Liver (tissue), 9 donors: ENCODE data around the gene DUSP16. TPM values are rescaled to one million over a fixed set of nuclear protein-coding genes. Genes with fewer than 3 reads are reported as not detected.

Source experiments
- DNase-seq: peaks from one replicate; pipeline ENCODE4 v3.0.0-alpha.2; 2017; ENCODE audit warnings: low spot score
- H3K27ac ChIP-seq, 2 donors: one replicate each; pipeline ENCODE4 v1.7.0; 2013; ENCODE audit warnings: inconsistent platforms in 2 of 2, low read length in 2 of 2, control low read depth in 1 of 2, low read depth in 1 of 2, mild to moderate bottlenecking in 1 of 2
- H3K27me3 ChIP-seq, 4 donors: one replicate each; pipeline versions ENCODE4 v1.6.1 to v1.7.0; 2013; ENCODE audit warnings: low read length in 3 of 4, inconsistent platforms in 1 of 4, mild to moderate bottlenecking in 1 of 4, moderate library complexity in 1 of 4; ENCODE audit not compliant: control insufficient read depth in 4 of 4, insufficient read depth in 4 of 4
- H3K36me3 ChIP-seq, 4 donors: one replicate each; pipeline versions ENCODE4 v1.6.1 to v1.7.0; 2013; ENCODE audit warnings: low read length in 3 of 4, mild to moderate bottlenecking in 3 of 4, low read depth in 1 of 4, moderate library complexity in 1 of 4; ENCODE audit not compliant: control insufficient read depth in 4 of 4, insufficient read depth in 3 of 4
- H3K4me1 ChIP-seq, 4 donors: one replicate each; pipeline versions ENCODE4 v1.6.1 to v1.7.0; 2013; ENCODE audit warnings: low read length in 3 of 4, mild to moderate bottlenecking in 3 of 4, moderate library complexity in 1 of 4; ENCODE audit not compliant: control insufficient read depth in 4 of 4, insufficient read depth in 4 of 4
- H3K4me3 ChIP-seq, 3 donors: one replicate each; pipeline versions ENCODE4 v1.6.1 to v1.7.0; 2013; ENCODE audit warnings: low read length in 3 of 3, control low read depth in 1 of 3, low read depth in 1 of 3, mild to moderate bottlenecking in 1 of 3
- H3K9ac ChIP-seq, 2 donors: one replicate each; pipeline ENCODE4 v1.7.0; 2013; ENCODE audit warnings: low read length in 2 of 2, mild to moderate bottlenecking in 2 of 2, moderate library complexity in 2 of 2, control low read depth in 1 of 2, low read depth in 1 of 2
- H3K9me3 ChIP-seq, 4 donors: one replicate each; pipeline versions ENCODE4 v1.6.1 to v1.7.0; 2013; ENCODE audit warnings: low read length in 3 of 4; ENCODE audit not compliant: control insufficient read depth in 4 of 4
- EGR1 ChIP-seq, 2 donors: IDR thresholded peaks; 2 replicates each; pipeline ENCODE4 v1.6.1; 2016 to 2018; ENCODE audit warnings: antibody characterized with exemption in 2 of 2, low read depth in 2 of 2
- FOXA1 ChIP-seq: IDR thresholded peaks from 2 replicates; pipeline ENCODE4 v1.6.1; 2016; ENCODE audit warnings: antibody characterized with exemption
- FOXA2 ChIP-seq: IDR thresholded peaks from 2 replicates; pipeline ENCODE4 v1.6.1; 2016; ENCODE audit warnings: antibody characterized with exemption
- GABPA ChIP-seq, 2 donors: IDR thresholded peaks in 1 of 2; conservative IDR thresholded peaks in 1 of 2; 2 replicates each; pipeline ENCODE4 v1.6.1; 2016; ENCODE audit warnings: antibody characterized with exemption in 2 of 2, mild to moderate bottlenecking in 1 of 2, moderate library complexity in 1 of 2
- HNF4A ChIP-seq, 2 donors: conservative IDR thresholded peaks; 2 replicates each; pipeline ENCODE4 v1.6.1; 2016; ENCODE audit warnings: antibody characterized with exemption in 2 of 2, mild to moderate bottlenecking in 2 of 2
- HNF4G ChIP-seq: IDR thresholded peaks from 2 replicates; pipeline ENCODE4 v1.6.1; 2016; ENCODE audit warnings: antibody characterized with exemption
- JUND ChIP-seq, 2 donors: IDR thresholded peaks; 2 replicates each; pipeline ENCODE4 v1.6.1; 2016; ENCODE audit warnings: antibody characterized with exemption in 2 of 2
- NR2F2 ChIP-seq: IDR thresholded peaks from 2 replicates; pipeline ENCODE4 v1.6.1; 2016; ENCODE audit warnings: antibody characterized with exemption
- RAD21 ChIP-seq, 2 donors: IDR thresholded peaks; 2 replicates each; pipeline ENCODE4 v1.6.1; 2016; ENCODE audit warnings: antibody characterized with exemption in 2 of 2, mild to moderate bottlenecking in 2 of 2
- RXRA ChIP-seq, 2 donors: IDR thresholded peaks; 2 replicates each; pipeline ENCODE4 v1.6.1; 2017 to 2018; ENCODE audit warnings: antibody characterized with exemption in 2 of 2, mild to moderate bottlenecking in 1 of 2
- SP1 ChIP-seq: IDR thresholded peaks from 2 replicates; pipeline ENCODE4 v1.6.1; 2018; ENCODE audit warnings: antibody characterized with exemption, mild to moderate bottlenecking
- TAF1 ChIP-seq: conservative IDR thresholded peaks from 2 replicates; pipeline ENCODE4 v1.6.1; 2016; ENCODE audit warnings: antibody characterized with exemption, mild to moderate bottlenecking
- YY1 ChIP-seq: IDR thresholded peaks from 2 replicates; pipeline ENCODE4 v1.6.1; 2016; ENCODE audit warnings: antibody characterized with exemption, mild to moderate bottlenecking
- WGBS: extraction: QIAGEN DNeasy Blood & Tissue Kit; methylation state at CpG from one replicate; pipeline ENCODE4 v1.1.7; 2013; 5-methylcytosine and 5-hydroxymethylcytosine counted together
- polyA plus RNA-seq, 2 donors: library from polyadenylated mRNA; stranded (reverse) in 1 of 2; unstranded in 1 of 2; fragments of 200-250 nt in 1 of 2; fragments of >200 nt in 1 of 2; fragmentation: Nextera tagmentation in 1 of 2; extraction: Ambion mirVana in 1 of 2; gene quantifications; one replicate each; pipeline versions ENCODE4 v1.2.1 to v1.2.3, GENCODE V29; 2013 to 2015
- total RNA-seq, 2 donors: library from RNA; depleted of rRNA; stranded (reverse); fragments of >200 nt; gene quantifications; one replicate each; pipeline ENCODE4 v1.2.3, GENCODE V29; 2014
- TF ChIP-seq, protein P1 (sequence below): IDR thresholded peaks from 2 replicates; pipeline ENCODE4 v1.6.1; 2016; ENCODE audit warnings: antibody characterized with exemption, mild to moderate bottlenecking
- TF ChIP-seq, protein P2 (sequence below): IDR thresholded peaks from 2 replicates; pipeline ENCODE4 v1.6.1; 2016; ENCODE audit warnings: antibody characterized with exemption
- TF ChIP-seq, protein P3 (sequence below): fragments of 150-350 bp; IDR thresholded peaks from 2 replicates; pipeline ENCODE4 v1.5.1; 2017; ENCODE audit warnings: improper control_type of control experiment, low read depth, low read length; ENCODE audit not compliant: missing input control
- TF ChIP-seq, protein P4 (sequence below): IDR thresholded peaks from 2 replicates; pipeline ENCODE4 v1.6.1; 2016; ENCODE audit warnings: antibody characterized with exemption
- TF ChIP-seq, protein P5 (sequence below): IDR thresholded peaks from 2 replicates; pipeline ENCODE4 v1.6.1; 2016; ENCODE audit warnings: antibody characterized with exemption
- donor health status: healthy.
- donor health status: healthy.
- donor health status: healthy.
- donor health status: healthy.
- donor health status: healthy.

Gene DUSP16
- total and polyA plus RNA-seq, 4 donors = 7.8 to 56.4 (median 19.1) TPM

DNA sequence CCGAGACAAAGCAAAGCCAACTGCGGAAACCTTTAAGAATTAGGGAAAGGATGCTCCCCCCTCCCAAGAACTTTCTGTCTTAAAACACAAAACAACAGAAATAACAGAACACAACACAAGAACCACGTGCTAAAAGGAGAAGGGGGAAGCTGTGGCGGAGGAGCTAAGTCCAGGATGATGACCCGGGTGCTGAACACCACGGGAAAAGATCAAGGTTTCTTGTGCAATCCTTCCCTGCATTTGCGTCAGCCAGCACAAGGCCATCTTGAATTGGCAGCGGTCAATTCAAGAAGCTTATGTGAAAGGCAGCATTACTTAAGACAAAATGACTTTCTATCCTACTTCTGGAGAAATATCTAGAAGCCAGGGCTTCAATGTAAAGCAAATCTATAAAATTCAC, 38.0 kb upstream of the DUSP16 start:
- H3K4me1 ChIP-seq = no peaks in the 10 kb centered on the region
- no peak for DNase-seq

DNA sequence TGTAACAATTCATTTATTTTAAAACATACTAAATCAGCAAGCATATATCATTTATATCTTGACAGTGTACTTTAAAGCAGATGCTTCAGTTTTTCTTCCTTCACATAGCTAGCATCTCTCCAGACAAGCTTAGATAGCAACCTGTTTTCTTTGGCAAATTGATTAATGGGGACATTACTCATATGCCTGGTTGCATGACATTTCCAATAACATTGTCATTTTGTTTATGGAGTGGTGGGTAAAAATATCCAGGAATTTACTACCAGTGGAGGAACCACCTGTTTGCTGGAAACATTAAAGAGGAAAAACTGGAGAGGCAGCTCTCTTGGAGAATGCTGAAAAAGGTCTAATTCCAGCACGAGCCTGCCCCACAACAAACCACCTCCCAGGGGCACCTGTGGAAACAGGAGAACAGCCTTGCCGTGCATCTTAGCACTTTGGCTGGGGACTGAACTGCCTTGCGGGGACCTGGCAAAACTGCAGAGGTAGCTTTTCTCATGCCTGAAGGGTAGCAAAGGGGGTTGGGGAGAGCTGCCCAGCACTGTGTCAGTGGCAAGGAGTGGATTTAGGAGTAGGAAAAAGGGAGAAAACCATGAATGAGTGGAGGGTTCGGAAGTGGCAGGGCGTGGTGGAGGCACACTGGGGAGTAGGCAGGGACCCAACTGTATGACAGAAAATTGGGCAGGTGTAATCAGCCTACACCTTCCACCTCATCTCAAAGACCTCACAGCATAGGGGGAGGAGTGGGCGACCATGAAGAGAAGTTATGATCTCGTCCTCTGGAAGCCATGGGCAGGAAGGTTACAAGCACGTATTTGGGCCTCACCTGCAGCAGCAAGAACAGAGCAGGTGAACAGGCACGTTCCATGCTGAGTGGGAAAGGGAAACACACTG, 37.3 kb upstream of the DUSP16 start:
- H3K36me3 ChIP-seq = no peaks in the 10 kb centered on the region
- H3K27ac ChIP-seq = no peak overlapping the region
- H3K4me3 ChIP-seq = no peak overlapping the region
- no peak for DNase-seq
- 84% methylated on average over 9 of the region's 9 CpGs for WGBS
- no peak overlapping the region for H3K9ac ChIP-seq
- TF ChIP-seq, protein P1, sequence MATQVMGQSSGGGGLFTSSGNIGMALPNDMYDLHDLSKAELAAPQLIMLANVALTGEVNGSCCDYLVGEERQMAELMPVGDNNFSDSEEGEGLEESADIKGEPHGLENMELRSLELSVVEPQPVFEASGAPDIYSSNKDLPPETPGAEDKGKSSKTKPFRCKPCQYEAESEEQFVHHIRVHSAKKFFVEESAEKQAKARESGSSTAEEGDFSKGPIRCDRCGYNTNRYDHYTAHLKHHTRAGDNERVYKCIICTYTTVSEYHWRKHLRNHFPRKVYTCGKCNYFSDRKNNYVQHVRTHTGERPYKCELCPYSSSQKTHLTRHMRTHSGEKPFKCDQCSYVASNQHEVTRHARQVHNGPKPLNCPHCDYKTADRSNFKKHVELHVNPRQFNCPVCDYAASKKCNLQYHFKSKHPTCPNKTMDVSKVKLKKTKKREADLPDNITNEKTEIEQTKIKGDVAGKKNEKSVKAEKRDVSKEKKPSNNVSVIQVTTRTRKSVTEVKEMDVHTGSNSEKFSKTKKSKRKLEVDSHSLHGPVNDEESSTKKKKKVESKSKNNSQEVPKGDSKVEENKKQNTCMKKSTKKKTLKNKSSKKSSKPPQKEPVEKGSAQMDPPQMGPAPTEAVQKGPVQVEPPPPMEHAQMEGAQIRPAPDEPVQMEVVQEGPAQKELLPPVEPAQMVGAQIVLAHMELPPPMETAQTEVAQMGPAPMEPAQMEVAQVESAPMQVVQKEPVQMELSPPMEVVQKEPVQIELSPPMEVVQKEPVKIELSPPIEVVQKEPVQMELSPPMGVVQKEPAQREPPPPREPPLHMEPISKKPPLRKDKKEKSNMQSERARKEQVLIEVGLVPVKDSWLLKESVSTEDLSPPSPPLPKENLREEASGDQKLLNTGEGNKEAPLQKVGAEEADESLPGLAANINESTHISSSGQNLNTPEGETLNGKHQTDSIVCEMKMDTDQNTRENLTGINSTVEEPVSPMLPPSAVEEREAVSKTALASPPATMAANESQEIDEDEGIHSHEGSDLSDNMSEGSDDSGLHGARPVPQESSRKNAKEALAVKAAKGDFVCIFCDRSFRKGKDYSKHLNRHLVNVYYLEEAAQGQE = no peak
- no peaks in the 10 kb centered on the region for H3K9me3 ChIP-seq
- no peaks in the 10 kb centered on the region for H3K27me3 ChIP-seq
- H3K4me1 ChIP-seq = no peaks in the 10 kb centered on the region

More for the DNA sequence above, 38.0 kb upstream of the DUSP16 start:
- no peak overlapping the region for H3K9ac ChIP-seq
- H3K4me3 ChIP-seq = no peak overlapping the region
- no peaks in the 10 kb centered on the region for H3K27me3 ChIP-seq
- H3K9me3 ChIP-seq = no peaks in the 10 kb centered on the region
- WGBS = 65% methylated on average over 8 of the region's 8 CpGs
- peak in 1 of 2 donors; percentile 16 for TF ChIP-seq RXRA (IDR thresholded peaks at IDR 0.05)
- TF ChIP-seq GABPA (IDR thresholded peaks at IDR 0.05 in 1 of 2, conservative IDR thresholded peaks at IDR 0.05 in 1 of 2) = no peak
- TF ChIP-seq YY1 = peak; percentile 48
- no peaks in the 10 kb centered on the region for H3K36me3 ChIP-seq
- no peak overlapping the region for H3K27ac ChIP-seq

DNA sequence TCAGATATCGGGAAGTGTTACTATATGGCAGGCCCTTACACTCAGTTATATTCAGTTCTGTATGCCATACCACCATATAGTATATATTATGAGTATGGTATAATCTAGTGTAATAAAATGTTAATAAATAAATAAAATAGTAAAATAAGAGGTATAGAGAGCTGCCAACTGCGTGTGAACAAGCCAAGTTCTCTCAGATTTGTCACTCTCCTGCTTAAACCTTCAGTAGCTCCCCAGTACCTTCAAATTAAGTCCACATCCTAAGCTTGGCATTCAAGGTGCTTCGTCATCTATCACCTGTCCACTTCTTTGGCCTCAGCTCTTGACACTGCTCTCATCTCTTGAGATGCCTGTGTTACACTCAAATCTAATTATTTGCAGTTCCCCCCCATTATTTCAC, 36.2 kb upstream of the DUSP16 start:
- DNase-seq = no peak
- H3K27ac ChIP-seq = no peak overlapping the region
- H3K4me1 ChIP-seq = no peaks in the 10 kb centered on the region
- 88% methylated on average over 3 of the region's 3 CpGs for WGBS
- no peak overlapping the region for H3K4me3 ChIP-seq
- no peaks in the 10 kb centered on the region for H3K36me3 ChIP-seq
- no peaks in the 10 kb centered on the region for H3K27me3 ChIP-seq
- H3K9me3 ChIP-seq = no peaks in the 10 kb centered on the region
- H3K9ac ChIP-seq = no peak overlapping the region
- TF ChIP-seq, protein P2, sequence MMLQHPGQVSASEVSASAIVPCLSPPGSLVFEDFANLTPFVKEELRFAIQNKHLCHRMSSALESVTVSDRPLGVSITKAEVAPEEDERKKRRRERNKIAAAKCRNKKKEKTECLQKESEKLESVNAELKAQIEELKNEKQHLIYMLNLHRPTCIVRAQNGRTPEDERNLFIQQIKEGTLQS = no peak
- TF ChIP-seq FOXA1 (no peak), GABPA (IDR thresholded peaks at IDR 0.05 in 1 of 2, conservative IDR thresholded peaks at IDR 0.05 in 1 of 2) (no peak), RXRA (IDR thresholded peaks at IDR 0.05) (no peak), HNF4G (no peak), TAF1 (no peak), HNF4A (conservative IDR thresholded peaks at IDR 0.05) (no peak), RAD21 (IDR thresholded peaks at IDR 0.05) (no peak), EGR1 (IDR thresholded peaks at IDR 0.05; ENCODE audit: low read depth in 2 of 2) (no peak), SP1 (no peak), NR2F2 (no peak), YY1 (no peak), JUND (IDR thresholded peaks at IDR 0.05) (no peak), FOXA2 (no peak)
- TF ChIP-seq, protein P3, sequence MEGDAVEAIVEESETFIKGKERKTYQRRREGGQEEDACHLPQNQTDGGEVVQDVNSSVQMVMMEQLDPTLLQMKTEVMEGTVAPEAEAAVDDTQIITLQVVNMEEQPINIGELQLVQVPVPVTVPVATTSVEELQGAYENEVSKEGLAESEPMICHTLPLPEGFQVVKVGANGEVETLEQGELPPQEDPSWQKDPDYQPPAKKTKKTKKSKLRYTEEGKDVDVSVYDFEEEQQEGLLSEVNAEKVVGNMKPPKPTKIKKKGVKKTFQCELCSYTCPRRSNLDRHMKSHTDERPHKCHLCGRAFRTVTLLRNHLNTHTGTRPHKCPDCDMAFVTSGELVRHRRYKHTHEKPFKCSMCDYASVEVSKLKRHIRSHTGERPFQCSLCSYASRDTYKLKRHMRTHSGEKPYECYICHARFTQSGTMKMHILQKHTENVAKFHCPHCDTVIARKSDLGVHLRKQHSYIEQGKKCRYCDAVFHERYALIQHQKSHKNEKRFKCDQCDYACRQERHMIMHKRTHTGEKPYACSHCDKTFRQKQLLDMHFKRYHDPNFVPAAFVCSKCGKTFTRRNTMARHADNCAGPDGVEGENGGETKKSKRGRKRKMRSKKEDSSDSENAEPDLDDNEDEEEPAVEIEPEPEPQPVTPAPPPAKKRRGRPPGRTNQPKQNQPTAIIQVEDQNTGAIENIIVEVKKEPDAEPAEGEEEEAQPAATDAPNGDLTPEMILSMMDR = no peak
- TF ChIP-seq, protein P4, sequence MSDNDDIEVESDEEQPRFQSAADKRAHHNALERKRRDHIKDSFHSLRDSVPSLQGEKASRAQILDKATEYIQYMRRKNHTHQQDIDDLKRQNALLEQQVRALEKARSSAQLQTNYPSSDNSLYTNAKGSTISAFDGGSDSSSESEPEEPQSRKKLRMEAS = no peak
- TF ChIP-seq, protein P5, sequence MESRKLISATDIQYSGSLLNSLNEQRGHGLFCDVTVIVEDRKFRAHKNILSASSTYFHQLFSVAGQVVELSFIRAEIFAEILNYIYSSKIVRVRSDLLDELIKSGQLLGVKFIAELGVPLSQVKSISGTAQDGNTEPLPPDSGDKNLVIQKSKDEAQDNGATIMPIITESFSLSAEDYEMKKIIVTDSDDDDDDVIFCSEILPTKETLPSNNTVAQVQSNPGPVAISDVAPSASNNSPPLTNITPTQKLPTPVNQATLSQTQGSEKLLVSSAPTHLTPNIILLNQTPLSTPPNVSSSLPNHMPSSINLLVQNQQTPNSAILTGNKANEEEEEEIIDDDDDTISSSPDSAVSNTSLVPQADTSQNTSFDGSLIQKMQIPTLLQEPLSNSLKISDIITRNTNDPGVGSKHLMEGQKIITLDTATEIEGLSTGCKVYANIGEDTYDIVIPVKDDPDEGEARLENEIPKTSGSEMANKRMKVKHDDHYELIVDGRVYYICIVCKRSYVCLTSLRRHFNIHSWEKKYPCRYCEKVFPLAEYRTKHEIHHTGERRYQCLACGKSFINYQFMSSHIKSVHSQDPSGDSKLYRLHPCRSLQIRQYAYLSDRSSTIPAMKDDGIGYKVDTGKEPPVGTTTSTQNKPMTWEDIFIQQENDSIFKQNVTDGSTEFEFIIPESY = no peak
